BJ (cell line): ENCODE data around the gene RASAL1. TPM values are rescaled to one million over a fixed set of nuclear protein-coding genes. Genes with fewer than 3 reads are reported as not detected.

Source experiments
- CTCF ChIA-PET: fragments of 350-600 bp; formaldehyde crosslinking; extraction: SDS; loops from one replicate; lab custom pipeline; 2021; ENCODE audit warnings: antibody characterized with exemption, inconsistent platforms; lab: Yijun Ruan, JAX
- POLR2A ChIA-PET: fragments of 300-600 bp; sonication (Branson Sonifier 250); formaldehyde crosslinking; extraction: SDS; loops from one replicate; lab custom pipeline; 2021; ENCODE audit warnings: antibody characterized with exemption; lab: Charles Lee
- DNase-seq: peaks from one replicate; pipeline ENCODE4 v3.0.0-alpha.2; 2011; ENCODE audit warnings: low read depth
- H3K27me3 ChIP-seq: 2 replicates; pipeline ENCODE4 v1.6.0; 2011; ENCODE audit warnings: low read length; ENCODE audit not compliant: control insufficient read depth, insufficient read depth
- H3K36me3 ChIP-seq: 2 replicates; pipeline ENCODE4 v1.5.1; 2011; ENCODE audit warnings: low read length; ENCODE audit not compliant: control insufficient read depth, insufficient read depth
- H3K4me3 ChIP-seq: 2 replicates; pipeline ENCODE4 v1.5.1; 2011; ENCODE audit warnings: low read depth, mild to moderate bottlenecking, control low read depth, low read length
- CTCF ChIP-seq: IDR thresholded peaks from 2 replicates; pipeline ENCODE4 v1.5.1; 2011; ENCODE audit warnings: low read depth, mild to moderate bottlenecking, control low read depth, inconsistent platforms, low read length, moderate library complexity; ENCODE audit not compliant: insufficient read depth
- polyA plus RNA-seq: library from polyadenylated mRNA; depleted of rRNA; stranded (reverse); fragments of >200 nt; gene quantifications from 2 replicates; pipeline ENCODE4 v1.2.3, GENCODE V29; 2011

The RASAL1 gene
- polyA plus RNA-seq, 1 experiment, result not detected

GRCh38 chr12:113162102-113163029 lies 26.8 kb upstream of the RASAL1 start:
- H3K27me3 ChIP-seq, result no peaks in the 10 kb centered on the region
- no peak for TF ChIP-seq CTCF
- ChIA-PET POLR2A (no interaction called here), CTCF (interaction anchor here (2.3 to 4.3 kb wide), 2 partner anchors 9 to 10 kb away, joined by 8 to 27 read pairs; no protein-coding TSS in a partner anchor)
- no peak overlapping the region for H3K4me3 ChIP-seq
- no peak for DNase-seq
- H3K36me3 ChIP-seq, result peaks cover 47% of the 10 kb centered on the region

GRCh38 chr12:113161415-113162016 lies 26.0 kb upstream of the RASAL1 start:
- Histone ChIP-seq H3K36me3 (peaks cover 46% of the 10 kb centered on the region), H3K4me3 (no peak overlapping the region), H3K27me3 (no peaks in the 10 kb centered on the region)
- no peak for TF ChIP-seq CTCF
- POLR2A ChIA-PET, result no interaction called here
- CTCF ChIA-PET, result interaction anchor here (0.7 to 4.3 kb wide), 3 partner anchors 8 to 113 kb away, joined by 3 to 27 read pairs (median 5); no protein-coding TSS in a partner anchor
- DNase-seq, result no peak

DNA sequence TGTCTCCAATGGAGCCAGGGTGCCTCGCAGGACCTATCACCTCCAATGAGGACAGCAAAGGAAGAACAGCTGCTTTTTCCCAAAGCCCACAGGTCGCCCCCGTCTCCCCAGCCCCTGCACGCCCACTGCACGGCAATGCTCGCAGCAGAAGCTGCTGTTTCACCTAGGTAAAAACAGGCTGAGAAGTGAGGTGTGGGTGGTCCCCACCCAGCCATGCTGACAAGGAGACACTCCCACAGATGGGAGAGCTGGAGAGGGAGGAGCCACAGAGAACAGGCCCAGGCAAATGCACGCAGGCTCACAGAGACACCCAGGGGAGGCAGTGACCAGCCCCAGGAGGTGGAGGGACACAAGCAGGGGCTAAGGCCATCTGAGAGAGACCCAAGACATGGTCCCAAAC lies 24.4 kb upstream of the RASAL1 start:
- POLR2A ChIA-PET, result no interaction called here
- H3K27me3 ChIP-seq, result peaks cover 6% of the 10 kb centered on the region
- CTCF ChIA-PET, result interaction anchor here (1.6 to 4.3 kb wide), 2 partner anchors 13 to 111 kb away, joined by 5 to 27 read pairs; no protein-coding TSS in a partner anchor
- DNase-seq, result no peak
- H3K4me3 ChIP-seq, result no peak overlapping the region
- no peak for TF ChIP-seq CTCF
- peaks cover 37% of the 10 kb centered on the region for H3K36me3 ChIP-seq

DNA sequence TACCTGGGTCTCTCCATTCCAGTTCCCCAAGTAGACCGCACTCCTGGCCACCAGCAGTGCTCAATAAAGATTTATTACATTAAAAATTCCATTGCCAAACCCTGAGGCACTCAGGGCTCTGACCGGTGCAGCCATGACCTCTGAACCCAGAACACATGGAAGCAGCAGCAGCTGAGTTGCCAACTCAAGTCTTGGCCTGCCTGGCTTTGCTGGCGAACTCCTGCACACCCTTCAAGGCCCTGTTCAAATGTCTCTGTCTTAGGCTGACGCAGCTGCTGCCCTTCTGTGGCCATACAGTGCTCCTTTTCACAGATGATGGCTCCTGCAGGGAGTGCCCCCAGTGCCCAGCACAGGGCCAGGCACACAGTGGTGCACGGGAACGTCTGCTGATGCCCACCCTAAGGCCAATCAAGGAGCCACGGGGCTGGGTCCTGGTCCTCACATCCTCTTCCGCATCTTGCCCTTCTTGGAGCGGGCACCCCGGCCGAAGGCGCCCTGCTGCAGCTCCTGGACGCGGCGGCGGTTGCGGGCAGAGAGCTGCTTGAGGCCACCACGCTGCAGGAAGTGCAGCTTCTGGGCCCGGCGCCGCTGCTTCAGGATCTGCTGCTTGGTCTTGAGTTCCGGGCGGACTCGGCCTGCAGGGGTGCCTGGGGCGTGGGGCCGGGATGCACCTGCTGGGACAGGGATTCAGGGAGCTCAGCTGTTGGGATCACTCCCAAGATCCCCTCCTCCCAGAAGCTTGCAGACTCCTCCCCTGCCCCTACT lies 23.1 kb upstream of the RASAL1 start:
- DNase-seq, result no peak
- Histone ChIP-seq H3K36me3 (peaks cover 31% of the 10 kb centered on the region), H3K4me3 (no peak overlapping the region), H3K27me3 (peaks cover 14% of the 10 kb centered on the region)
- no peak for TF ChIP-seq CTCF
- POLR2A ChIA-PET, result no interaction called here
- CTCF ChIA-PET, result interaction anchor here (1.0 kb wide), 1 partner anchor 14 kb away, joined by 3 read pairs; no protein-coding TSS in a partner anchor
